ENCODE data around the gene RPL38. TPM values are rescaled to one million over a fixed set of nuclear protein-coding genes. Genes with fewer than 3 reads are reported as not detected.

RPL38 gene
- total and polyA plus RNA-seq, 2 experiments from 2014 or later, result 286 to 5,312 TPM

DNA sequence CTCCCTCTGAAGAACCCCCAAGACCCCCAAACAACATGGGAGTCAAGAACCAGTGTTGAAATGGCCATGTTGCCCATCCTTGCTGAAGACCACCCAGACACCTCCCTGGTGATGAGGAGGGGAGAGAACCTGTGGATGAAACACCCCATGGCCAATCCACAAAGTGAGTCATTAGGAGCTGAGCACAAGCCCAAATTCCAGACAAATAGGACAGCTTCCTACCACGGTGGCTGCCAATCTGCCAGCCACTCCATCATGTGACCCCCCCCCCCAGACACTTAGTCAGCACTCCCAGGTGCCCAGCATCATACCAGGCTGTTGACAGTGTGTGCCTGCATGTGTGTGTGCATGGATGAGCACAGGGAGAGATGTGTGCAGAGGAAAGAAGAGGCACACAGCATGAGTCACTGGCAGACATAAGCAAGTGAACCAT lies 26.4 kb upstream of the RPL38 start:
- H3K4me3 ChIP-seq, result no peak overlapping the region
- no peaks in the 10 kb centered on the region for H3K36me3 ChIP-seq (ENCODE audit: insufficient read depth)
- H2AFZ ChIP-seq, result no peak overlapping the region
- H3K27ac ChIP-seq (ENCODE audit: low read depth), result no peak overlapping the region
- DNase-seq (ENCODE audit: low spot score) (no peak), ATAC-seq (no peak)
- H3K4me1 ChIP-seq (ENCODE audit: insufficient read depth), result no peaks in the 10 kb centered on the region
- Mint-ChIP-seq H3K27me3 (ENCODE audit: insufficient read depth, low read depth, poor library complexity) (peaks cover 15% of the 10 kb centered on the region), H3K4me3 (no peak overlapping the region), H3K9me3 (no peaks in the 10 kb centered on the region), H3K36me3 (ENCODE audit: low read depth) (no peaks in the 10 kb centered on the region), H3K27ac (no peak overlapping the region), H3K4me1 (peaks cover 8% of the 10 kb centered on the region)
- no peaks in the 10 kb centered on the region for H3K27me3 ChIP-seq (ENCODE audit: insufficient read depth)
- TF ChIP-seq, protein P1, sequence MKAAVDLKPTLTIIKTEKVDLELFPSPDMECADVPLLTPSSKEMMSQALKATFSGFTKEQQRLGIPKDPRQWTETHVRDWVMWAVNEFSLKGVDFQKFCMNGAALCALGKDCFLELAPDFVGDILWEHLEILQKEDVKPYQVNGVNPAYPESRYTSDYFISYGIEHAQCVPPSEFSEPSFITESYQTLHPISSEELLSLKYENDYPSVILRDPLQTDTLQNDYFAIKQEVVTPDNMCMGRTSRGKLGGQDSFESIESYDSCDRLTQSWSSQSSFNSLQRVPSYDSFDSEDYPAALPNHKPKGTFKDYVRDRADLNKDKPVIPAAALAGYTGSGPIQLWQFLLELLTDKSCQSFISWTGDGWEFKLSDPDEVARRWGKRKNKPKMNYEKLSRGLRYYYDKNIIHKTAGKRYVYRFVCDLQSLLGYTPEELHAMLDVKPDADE (IDR thresholded peaks at IDR 0.05), result no peak
- TF ChIP-seq STAT1 (IDR thresholded peaks at IDR 0.05; ENCODE audit: unreplicated experiment), result no peak
- no peak for TF ChIP-seq ZNF331 (CRISPR knock-in tag; IDR thresholded peaks at IDR 0.05; ENCODE audit: low read depth)
- no peak for TF ChIP-seq ZNF462 (CRISPR knock-in tag; IDR thresholded peaks at IDR 0.05)
- no peak for TF ChIP-seq JUNB (IDR thresholded peaks at IDR 0.05; ENCODE audit: unreplicated experiment)
- TF ChIP-seq POLR2AphosphoS5 (IDR thresholded peaks at IDR 0.05; ENCODE audit: low read depth), result no peak
- TF ChIP-seq EZH2phosphoT487 (IDR thresholded peaks at IDR 0.05; ENCODE audit: unreplicated experiment), result no peak
- no peak for TF ChIP-seq EZH2 (IDR thresholded peaks at IDR 0.05; ENCODE audit: low read depth, unreplicated experiment)
- TF ChIP-seq, protein P2, sequence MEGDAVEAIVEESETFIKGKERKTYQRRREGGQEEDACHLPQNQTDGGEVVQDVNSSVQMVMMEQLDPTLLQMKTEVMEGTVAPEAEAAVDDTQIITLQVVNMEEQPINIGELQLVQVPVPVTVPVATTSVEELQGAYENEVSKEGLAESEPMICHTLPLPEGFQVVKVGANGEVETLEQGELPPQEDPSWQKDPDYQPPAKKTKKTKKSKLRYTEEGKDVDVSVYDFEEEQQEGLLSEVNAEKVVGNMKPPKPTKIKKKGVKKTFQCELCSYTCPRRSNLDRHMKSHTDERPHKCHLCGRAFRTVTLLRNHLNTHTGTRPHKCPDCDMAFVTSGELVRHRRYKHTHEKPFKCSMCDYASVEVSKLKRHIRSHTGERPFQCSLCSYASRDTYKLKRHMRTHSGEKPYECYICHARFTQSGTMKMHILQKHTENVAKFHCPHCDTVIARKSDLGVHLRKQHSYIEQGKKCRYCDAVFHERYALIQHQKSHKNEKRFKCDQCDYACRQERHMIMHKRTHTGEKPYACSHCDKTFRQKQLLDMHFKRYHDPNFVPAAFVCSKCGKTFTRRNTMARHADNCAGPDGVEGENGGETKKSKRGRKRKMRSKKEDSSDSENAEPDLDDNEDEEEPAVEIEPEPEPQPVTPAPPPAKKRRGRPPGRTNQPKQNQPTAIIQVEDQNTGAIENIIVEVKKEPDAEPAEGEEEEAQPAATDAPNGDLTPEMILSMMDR (conservative IDR thresholded peaks at IDR 0.05; ENCODE audit: low read depth in 2 of 2), result no peak
- TF ChIP-seq, protein P3, sequence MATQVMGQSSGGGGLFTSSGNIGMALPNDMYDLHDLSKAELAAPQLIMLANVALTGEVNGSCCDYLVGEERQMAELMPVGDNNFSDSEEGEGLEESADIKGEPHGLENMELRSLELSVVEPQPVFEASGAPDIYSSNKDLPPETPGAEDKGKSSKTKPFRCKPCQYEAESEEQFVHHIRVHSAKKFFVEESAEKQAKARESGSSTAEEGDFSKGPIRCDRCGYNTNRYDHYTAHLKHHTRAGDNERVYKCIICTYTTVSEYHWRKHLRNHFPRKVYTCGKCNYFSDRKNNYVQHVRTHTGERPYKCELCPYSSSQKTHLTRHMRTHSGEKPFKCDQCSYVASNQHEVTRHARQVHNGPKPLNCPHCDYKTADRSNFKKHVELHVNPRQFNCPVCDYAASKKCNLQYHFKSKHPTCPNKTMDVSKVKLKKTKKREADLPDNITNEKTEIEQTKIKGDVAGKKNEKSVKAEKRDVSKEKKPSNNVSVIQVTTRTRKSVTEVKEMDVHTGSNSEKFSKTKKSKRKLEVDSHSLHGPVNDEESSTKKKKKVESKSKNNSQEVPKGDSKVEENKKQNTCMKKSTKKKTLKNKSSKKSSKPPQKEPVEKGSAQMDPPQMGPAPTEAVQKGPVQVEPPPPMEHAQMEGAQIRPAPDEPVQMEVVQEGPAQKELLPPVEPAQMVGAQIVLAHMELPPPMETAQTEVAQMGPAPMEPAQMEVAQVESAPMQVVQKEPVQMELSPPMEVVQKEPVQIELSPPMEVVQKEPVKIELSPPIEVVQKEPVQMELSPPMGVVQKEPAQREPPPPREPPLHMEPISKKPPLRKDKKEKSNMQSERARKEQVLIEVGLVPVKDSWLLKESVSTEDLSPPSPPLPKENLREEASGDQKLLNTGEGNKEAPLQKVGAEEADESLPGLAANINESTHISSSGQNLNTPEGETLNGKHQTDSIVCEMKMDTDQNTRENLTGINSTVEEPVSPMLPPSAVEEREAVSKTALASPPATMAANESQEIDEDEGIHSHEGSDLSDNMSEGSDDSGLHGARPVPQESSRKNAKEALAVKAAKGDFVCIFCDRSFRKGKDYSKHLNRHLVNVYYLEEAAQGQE (IDR thresholded peaks at IDR 0.05; ENCODE audit: unreplicated experiment), result no peak
- TF ChIP-seq CREB1 (CRISPR knock-in tag; IDR thresholded peaks at IDR 0.05; ENCODE audit: low read depth), result no peak
- no peak for TF ChIP-seq ZNF114 (CRISPR knock-in tag; IDR thresholded peaks at IDR 0.05)
- H3F3A ChIP-seq (replicated peaks; ENCODE audit: low read depth), result no peaks in the 10 kb centered on the region
- H3K4me2 ChIP-seq, result no peak overlapping the region
- no peaks in the 10 kb centered on the region for H3K79me2 ChIP-seq (replicated peaks; ENCODE audit: insufficient read depth)
- no peaks in the 10 kb centered on the region for H3K9me2 ChIP-seq (ENCODE audit: insufficient read depth)
- no peaks in the 10 kb centered on the region for H4K20me1 ChIP-seq (replicated peaks; ENCODE audit: insufficient read depth)

Measured in GM23338 (cell line).